GM10266 (cell line): ENCODE measurements around the gene SCARB2.

Source experiments
- DNase-seq: peaks from one replicate; pipeline ENCODE4 v3.0.0; 2012; ENCODE audit errors: extremely low spot score
- CTCF ChIP-seq: IDR thresholded peaks from 2 replicates; pipeline ENCODE4 v1.5.1; 2012; ENCODE audit warnings: mild to moderate bottlenecking, low read depth; ENCODE audit not compliant: control insufficient read depth, insufficient read depth; ENCODE audit errors: missing control alignments

Gene SCARB2

GRCh38 chr4:76238701-76239100 lies 25.1 kb upstream of the SCARB2 start:
- no peak for DNase-seq
- TF ChIP-seq CTCF: no peak

- no peak for TF ChIP-seq CTCF
- no peak for DNase-seq
Measured at GRCh38 chr4:76238236-76238635, 24.6 kb upstream of the SCARB2 start.

GRCh38 chr4:76235915-76236314 lies 22.3 kb upstream of the SCARB2 start:
- DNase-seq: no peak
- TF ChIP-seq CTCF: no peak

- no peak for TF ChIP-seq CTCF
- DNase-seq: no peak
Measured at GRCh38 chr4:76235407-76235806, 21.8 kb upstream of the SCARB2 start.

- DNase-seq: no peak
- TF ChIP-seq CTCF: no peak
Measured at GRCh38 chr4:76234679-76235044, 21.0 kb upstream of the SCARB2 start.

- TF ChIP-seq CTCF: no peak
- DNase-seq: no peak
Measured at GRCh38 chr4:76233967-76234678, 20.5 kb upstream of the SCARB2 start.

- no peak for DNase-seq
- no peak for TF ChIP-seq CTCF
Measured at GRCh38 chr4:76233529-76233928, 19.9 kb upstream of the SCARB2 start.
